Measurements from ENCODE around the gene KIF1A. TPM values are rescaled to one million over a fixed set of nuclear protein-coding genes. Genes with fewer than 3 reads are reported as not detected.

KIF1A gene
- total and polyA plus RNA-seq, 4 experiments from 2014 or later: not detected

GRCh38 chr2:240861547-240861946, 41.5 kb upstream of the KIF1A start:
- intact Hi-C loops (cut with micrococcal nuclease): no loop called here
- Histone ChIP-seq H3K36me3 (ENCODE audit: insufficient read depth, low read length) (no peaks in the 10 kb centered on the region), H3K4me3 (ENCODE audit: low read length in 2 of 2) (no peak overlapping the region), H3K9me3 (ENCODE audit: control insufficient read depth in 1 of 2, low read length in 2 of 2) (no peaks in the 10 kb centered on the region), H3K4me1 (ENCODE audit: insufficient read depth, low read length) (no peaks in the 10 kb centered on the region), H3K27me3 (ENCODE audit: insufficient read depth, low read length) (no peaks in the 10 kb centered on the region), H3K27ac (ENCODE audit: low read depth, low read length) (no peak overlapping the region)
- H3K27ac Mint-ChIP-seq: no peak overlapping the region
- ChIA-PET POLR2A (ENCODE audit: partially characterized antibody) (no interaction called here), CTCF (ENCODE audit: partially characterized antibody) (interaction anchor here (1.4 to 2.3 kb wide), 2 partner anchors 10 to 15 kb away, joined by 3 to 16 read pairs; no protein-coding TSS in a partner anchor)
- no peaks in the 10 kb centered on the region for H3K4me1 Mint-ChIP-seq
- no peaks in the 10 kb centered on the region for H3K36me3 Mint-ChIP-seq
- no peak overlapping the region for H3K4me3 Mint-ChIP-seq
- DNase-seq: no peak
- peaks cover 0 to under 1% of the 10 kb centered on the region in 2 donors for H3K27me3 Mint-ChIP-seq
- no peaks in the 10 kb centered on the region for H3K9me3 Mint-ChIP-seq

GRCh38 chr2:240858871-240859270, 38.9 kb upstream of the KIF1A start:
- intact Hi-C loops (cut with micrococcal nuclease): no loop called here
- Mint-ChIP-seq H3K4me1 (no peaks in the 10 kb centered on the region), H3K4me3 (no peak overlapping the region), H3K27ac (no peak overlapping the region), H3K9me3 (peaks cover 0 to 13% (median 8%) of the 10 kb centered on the region in 8 donors), H3K36me3 (no peaks in the 10 kb centered on the region), H3K27me3 (no peaks in the 10 kb centered on the region)
- H3K36me3 ChIP-seq (ENCODE audit: insufficient read depth, low read length): no peaks in the 10 kb centered on the region
- CTCF ChIA-PET (ENCODE audit: partially characterized antibody): no interaction called here
- DNase-seq: peak in 1 of 5 donors; percentile 27
- H3K4me3 ChIP-seq (ENCODE audit: low read length in 2 of 2): no peak overlapping the region
- no peaks in the 10 kb centered on the region for H3K4me1 ChIP-seq (ENCODE audit: insufficient read depth, low read length)
- H3K27me3 ChIP-seq (ENCODE audit: insufficient read depth, low read length): no peaks in the 10 kb centered on the region
- POLR2A ChIA-PET (ENCODE audit: partially characterized antibody): no interaction called here
- H3K27ac ChIP-seq (ENCODE audit: low read depth, low read length): no peak overlapping the region
- no peaks in the 10 kb centered on the region for H3K9me3 ChIP-seq (ENCODE audit: control insufficient read depth in 1 of 2, low read length in 2 of 2)

GRCh38 chr2:240858321-240858720, 38.3 kb upstream of the KIF1A start:
- Mint-ChIP-seq H3K4me1 (no peaks in the 10 kb centered on the region), H3K4me3 (no peak overlapping the region), H3K27ac (no peak overlapping the region), H3K27me3 (no peaks in the 10 kb centered on the region), H3K9me3 (peaks cover 0 to 17% (median 8%) of the 10 kb centered on the region in 8 donors), H3K36me3 (no peaks in the 10 kb centered on the region)
- ChIA-PET CTCF (ENCODE audit: partially characterized antibody) (no interaction called here), POLR2A (ENCODE audit: partially characterized antibody) (no interaction called here)
- Histone ChIP-seq H3K9me3 (ENCODE audit: control insufficient read depth in 1 of 2, low read length in 2 of 2) (no peaks in the 10 kb centered on the region), H3K4me3 (ENCODE audit: low read length in 2 of 2) (no peak overlapping the region), H3K36me3 (ENCODE audit: insufficient read depth, low read length) (no peaks in the 10 kb centered on the region), H3K27me3 (ENCODE audit: insufficient read depth, low read length) (no peaks in the 10 kb centered on the region), H3K27ac (ENCODE audit: low read depth, low read length) (no peak overlapping the region), H3K4me1 (ENCODE audit: insufficient read depth, low read length) (no peaks in the 10 kb centered on the region)
- intact Hi-C loops (cut with micrococcal nuclease): no loop called here
- no peak for DNase-seq

GRCh38 chr2:240857039-240858008, 37.3 kb upstream of the KIF1A start:
- no peaks in the 10 kb centered on the region for H3K36me3 Mint-ChIP-seq
- H3K27me3 Mint-ChIP-seq: no peaks in the 10 kb centered on the region
- no peak overlapping the region for H3K27ac Mint-ChIP-seq
- no peak overlapping the region for H3K27ac ChIP-seq (ENCODE audit: low read depth, low read length)
- peak in 1 of 5 donors; percentile 28 for DNase-seq
- peaks cover 0 to 19% (median 8%) of the 10 kb centered on the region in 8 donors for H3K9me3 Mint-ChIP-seq
- no peaks in the 10 kb centered on the region for H3K27me3 ChIP-seq (ENCODE audit: insufficient read depth, low read length)
- no peaks in the 10 kb centered on the region for H3K4me1 Mint-ChIP-seq
- POLR2A ChIA-PET (ENCODE audit: partially characterized antibody): no interaction called here
- no peak overlapping the region for H3K4me3 Mint-ChIP-seq
- CTCF ChIA-PET (ENCODE audit: partially characterized antibody): interaction anchor here (0.7 kb wide), 1 partner anchor 343 kb away, joined by 4 read pairs; no protein-coding TSS in a partner anchor
- no peaks in the 10 kb centered on the region for H3K4me1 ChIP-seq (ENCODE audit: insufficient read depth, low read length)
- no peaks in the 10 kb centered on the region for H3K36me3 ChIP-seq (ENCODE audit: insufficient read depth, low read length)
- intact Hi-C loops (cut with micrococcal nuclease): no loop called here
- H3K9me3 ChIP-seq (ENCODE audit: control insufficient read depth in 1 of 2, low read length in 2 of 2): no peaks in the 10 kb centered on the region
- no peak overlapping the region for H3K4me3 ChIP-seq (ENCODE audit: low read length in 2 of 2)

- Histone ChIP-seq H3K4me1 (ENCODE audit: insufficient read depth, low read length) (no peaks in the 10 kb centered on the region), H3K27me3 (ENCODE audit: insufficient read depth, low read length) (no peaks in the 10 kb centered on the region), H3K36me3 (ENCODE audit: insufficient read depth, low read length) (no peaks in the 10 kb centered on the region), H3K4me3 (ENCODE audit: low read length in 2 of 2) (no peak overlapping the region), H3K9me3 (ENCODE audit: control insufficient read depth in 1 of 2, low read length in 2 of 2) (no peaks in the 10 kb centered on the region), H3K27ac (ENCODE audit: low read depth, low read length) (no peak overlapping the region)
- POLR2A ChIA-PET (ENCODE audit: partially characterized antibody): no interaction called here
- DNase-seq: peak in 1 of 5 donors; percentile 32
- H3K9me3 Mint-ChIP-seq: peaks cover 0 to 19% (median 8%) of the 10 kb centered on the region in 8 donors
- CTCF ChIA-PET (ENCODE audit: partially characterized antibody): no interaction called here
- H3K4me3 Mint-ChIP-seq: no peak overlapping the region
- no peaks in the 10 kb centered on the region for H3K27me3 Mint-ChIP-seq
- intact Hi-C loops (cut with micrococcal nuclease): no loop called here
- H3K27ac Mint-ChIP-seq: no peak overlapping the region
- no peaks in the 10 kb centered on the region for H3K4me1 Mint-ChIP-seq
- H3K36me3 Mint-ChIP-seq: no peaks in the 10 kb centered on the region
Observed at GRCh38 chr2:240856151-240856980, 36.3 kb upstream of the KIF1A start.

- CTCF ChIA-PET (ENCODE audit: partially characterized antibody): no interaction called here
Observed at GRCh38 chr2:240855670-240856069, 35.7 kb upstream of the KIF1A start.

More at GRCh38 chr2:240855670-240856069, 35.7 kb upstream of the KIF1A start:
- no peak overlapping the region for H3K27ac ChIP-seq (ENCODE audit: low read depth, low read length)
- Mint-ChIP-seq H3K4me3 (no peak overlapping the region), H3K36me3 (no peaks in the 10 kb centered on the region), H3K27me3 (no peaks in the 10 kb centered on the region), H3K9me3 (peaks cover 0 to 19% (median 8%) of the 10 kb centered on the region in 8 donors), H3K27ac (no peak overlapping the region), H3K4me1 (no peaks in the 10 kb centered on the region)
- intact Hi-C loops (cut with micrococcal nuclease): no loop called here
- no peaks in the 10 kb centered on the region for H3K9me3 ChIP-seq (ENCODE audit: control insufficient read depth in 1 of 2, low read length in 2 of 2)
- H3K36me3 ChIP-seq (ENCODE audit: insufficient read depth, low read length): no peaks in the 10 kb centered on the region
- POLR2A ChIA-PET (ENCODE audit: partially characterized antibody): no interaction called here
- H3K4me1 ChIP-seq (ENCODE audit: insufficient read depth, low read length): no peaks in the 10 kb centered on the region
- DNase-seq: no peak
- H3K4me3 ChIP-seq (ENCODE audit: low read length in 2 of 2): no peak overlapping the region
- H3K27me3 ChIP-seq (ENCODE audit: insufficient read depth, low read length): no peaks in the 10 kb centered on the region
